ENCODE measurements around the gene LXN. TPM values are rescaled to one million over a fixed set of nuclear protein-coding genes. Genes with fewer than 3 reads are reported as not detected.
"Not testable (repeated sequence)": the region's sequence is repeated elsewhere in the genome, so short reads cannot be mapped to it uniquely, and the experiment has no call there.

LXN gene
- total and polyA plus RNA-seq, 8 donors: 31.4 to 223 (median 174) TPM

GRCh38 chr3:158700559-158700958 lies 28.1 kb upstream of the LXN start:
- intact Hi-C loops (cut with DNase I): no loop called here
- no peaks in the 10 kb centered on the region for H3K27me3 ChIP-seq
- peaks cover 0 to 12% of the 10 kb centered on the region in 2 donors for H3K36me3 ChIP-seq
- TF ChIP-seq CTCF (IDR thresholded peaks at IDR 0.05): no peak
- DNase-seq (no peak), ATAC-seq (no peak)
- H3K4me3 ChIP-seq: no peak overlapping the region
- H3K4me1 ChIP-seq: peaks cover 4 to 13% of the 10 kb centered on the region in 2 donors
- H3K9me3 ChIP-seq: no peaks in the 10 kb centered on the region
- no peak overlapping the region for H3K27ac ChIP-seq

DNA sequence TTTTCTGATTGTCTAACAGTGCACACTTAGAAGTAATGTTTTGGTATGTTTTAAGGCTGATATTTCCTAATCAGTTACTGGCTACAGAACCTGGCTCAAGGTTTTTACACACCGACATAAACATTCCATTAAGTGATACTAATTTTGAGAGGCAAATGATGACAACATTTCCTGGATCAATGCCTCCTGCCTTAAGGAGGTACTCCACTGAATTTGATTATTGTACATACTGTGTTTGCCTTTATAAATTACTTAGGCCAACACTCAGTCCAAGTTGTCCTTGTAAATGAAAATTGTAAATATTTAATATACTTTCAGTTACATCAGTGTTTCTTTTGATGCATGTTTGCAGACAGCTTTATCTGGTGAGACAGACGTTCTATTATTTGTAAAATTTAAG lies 24.2 kb upstream of the LXN start:
- intact Hi-C loops (cut with DNase I): no loop called here
- Histone ChIP-seq H3K27me3 (no peaks in the 10 kb centered on the region), H3K9me3 (no peaks in the 10 kb centered on the region), H3K36me3 (peaks cover 0 to 9% of the 10 kb centered on the region in 2 donors), H3K27ac (no peak overlapping the region), H3K4me3 (no peak overlapping the region), H3K4me1 (peaks cover 0 to 11% of the 10 kb centered on the region in 2 donors)
- DNase-seq: no peak
- TF ChIP-seq CTCF (IDR thresholded peaks at IDR 0.05): no peak
- ATAC-seq: no peak

DNA sequence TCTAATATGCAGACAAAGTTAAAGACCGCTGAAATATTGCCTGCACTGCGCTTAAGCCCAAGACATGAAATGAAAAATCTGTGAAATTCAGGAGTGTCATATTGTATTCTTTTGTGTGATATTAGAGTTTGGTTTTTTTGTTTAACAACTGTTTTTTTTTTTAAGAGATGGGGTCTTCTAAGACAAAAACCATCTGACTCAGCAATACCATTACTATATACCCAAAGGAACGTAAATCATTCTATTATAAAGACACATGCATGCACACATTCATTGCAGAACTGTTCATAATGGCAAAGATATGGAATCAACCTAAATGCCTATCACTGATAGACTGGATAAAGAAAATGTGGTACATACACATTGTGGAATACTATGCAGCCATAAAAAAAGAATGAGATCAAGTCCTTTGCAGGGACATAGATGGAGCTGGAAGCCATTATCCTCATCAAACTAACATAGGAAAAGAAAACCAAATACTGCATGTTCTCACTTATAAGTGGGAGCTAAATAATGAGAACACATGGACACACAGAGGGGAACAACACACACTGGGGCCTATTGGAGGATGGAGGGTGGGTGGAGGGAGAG lies 21.5 kb upstream of the LXN start:
- DNase-seq; H3K4me3 ChIP-seq; H3K27me3 ChIP-seq; H3K9me3 ChIP-seq; H3K4me1 ChIP-seq; H3K27ac ChIP-seq; intact Hi-C loops (cut with DNase I); ATAC-seq: not testable (repeated sequence)
- peaks cover 0 to 25% of the 10 kb centered on the region in 2 donors for H3K36me3 ChIP-seq

DNA sequence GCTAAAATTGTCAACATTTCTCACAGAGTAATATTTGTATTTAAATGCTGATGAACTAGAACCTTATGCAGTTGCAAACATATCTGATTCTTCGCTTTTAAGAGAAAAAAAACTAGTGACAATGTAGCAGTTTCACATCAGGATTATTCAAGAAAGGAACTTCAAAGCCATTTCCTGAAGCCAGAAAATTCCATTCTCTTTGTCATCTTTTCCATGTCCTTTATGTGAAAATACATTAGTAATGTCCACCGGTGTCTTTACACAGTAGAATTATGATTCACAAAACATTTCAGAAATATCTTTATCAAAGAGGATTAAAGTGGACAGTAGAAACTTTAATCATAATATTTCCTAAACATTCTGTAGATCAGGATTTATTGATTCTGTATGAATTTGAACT lies 12.7 kb upstream of the LXN start:
- Histone ChIP-seq H3K4me1 (no peaks in the 10 kb centered on the region), H3K27me3 (no peaks in the 10 kb centered on the region), H3K4me3 (no peak overlapping the region), H3K36me3 (peaks cover 0 to 30% of the 10 kb centered on the region in 2 donors), H3K9me3 (no peaks in the 10 kb centered on the region), H3K27ac (no peak overlapping the region)
- intact Hi-C loops (cut with DNase I): no loop called here
- DNase-seq (no peak), ATAC-seq (no peak)
- no peak for TF ChIP-seq CTCF (IDR thresholded peaks at IDR 0.05)

DNA sequence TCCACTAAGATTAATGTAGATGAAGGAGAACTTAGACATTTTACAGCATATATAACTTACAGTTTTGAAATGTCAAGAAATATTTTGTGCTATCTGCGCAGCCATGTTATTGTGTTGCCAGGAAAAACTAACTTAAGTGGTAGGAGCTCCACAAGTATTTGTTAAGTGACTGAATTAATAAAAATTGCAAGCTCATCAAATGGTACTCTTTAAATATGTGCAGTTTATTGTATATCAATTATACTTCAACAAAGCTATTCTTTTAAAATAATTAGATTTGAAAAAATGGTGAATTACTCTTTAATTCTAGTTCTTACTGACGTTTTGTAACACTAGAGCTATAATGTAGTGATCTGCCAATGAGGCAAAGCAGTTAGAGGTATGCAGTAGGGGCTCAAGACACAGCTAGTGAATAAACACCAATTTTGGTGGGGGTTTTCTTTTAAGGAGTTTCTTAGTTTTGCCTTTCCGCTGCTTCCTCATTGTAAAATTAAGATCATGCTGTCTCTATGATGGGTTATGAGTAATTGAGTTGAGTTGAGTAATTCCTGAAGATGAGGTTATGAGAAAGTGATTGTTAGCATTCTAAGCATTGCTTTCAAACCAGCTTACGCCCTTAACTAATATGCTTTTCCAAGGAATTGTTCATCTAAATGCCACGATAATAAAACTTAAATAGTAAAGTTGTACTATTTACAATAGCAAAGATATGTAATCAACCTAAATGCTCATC lies 10.9 kb upstream of the LXN start:
- Histone ChIP-seq H3K4me3 (no peak overlapping the region), H3K9me3 (no peaks in the 10 kb centered on the region), H3K4me1 (no peaks in the 10 kb centered on the region), H3K36me3 (peaks cover 0 to 36% of the 10 kb centered on the region in 2 donors), H3K27ac (no peak overlapping the region), H3K27me3 (no peaks in the 10 kb centered on the region)
- no peak for TF ChIP-seq CTCF (IDR thresholded peaks at IDR 0.05)
- intact Hi-C loops (cut with DNase I): no loop called here
- ATAC-seq: no peak
- DNase-seq: no peak
